NCI-H146 (cell line): Measurements from ENCODE around the gene TIGD1.
A peak's percentile ranks its signal among the peaks of the same experiment; 100 is the strongest.
"Not testable (repeated sequence)": the region's sequence is repeated elsewhere in the genome, so short reads cannot be mapped to it uniquely, and the experiment has no call there.

Experiments used
- DNase-seq: peaks from one replicate; lab custom pipeline; 2025; lab: John Stamatoyannopoulos, UW

Gene TIGD1

GRCh38 chr2:232539298-232540231 lies 10.8 kb downstream of the TIGD1 start, which contains the start of gene CHRNG:
Gene CHRNG, plus strand, starts transcription at chr2:232539692. Its CDS starts 56 bp downstream, at chr2:232539748.
- DNase-seq = no peak

GRCh38 chr2:232538671-232539070 lies 11.7 kb downstream of the TIGD1 start:
- DNase-seq = no peak

GRCh38 chr2:232537499-232537898 lies 12.9 kb downstream of the TIGD1 start:
- DNase-seq = no peak

- no peak for DNase-seq
Observed at GRCh38 chr2:232537079-232537478, 13.3 kb downstream of the TIGD1 start.

- DNase-seq = no peak
Observed at GRCh38 chr2:232535761-232536530, 14.4 kb downstream of the TIGD1 start.

GRCh38 chr2:232534940-232535651 lies 15.3 kb downstream of the TIGD1 start:
- DNase-seq = no peak

GRCh38 chr2:232533944-232534710 lies 16.2 kb downstream of the TIGD1 start:
- no peak for DNase-seq

GRCh38 chr2:232532821-232533220 lies 17.5 kb downstream of the TIGD1 start:
- DNase-seq = not testable (repeated sequence)

GRCh38 chr2:232532419-232532818 lies 17.9 kb downstream of the TIGD1 start:
- no peak for DNase-seq

GRCh38 chr2:232530626-232531260 lies 19.6 kb downstream of the TIGD1 start:
- no peak for DNase-seq

- no peak for DNase-seq
Observed at GRCh38 chr2:232529806-232530547, 20.4 kb downstream of the TIGD1 start.

- DNase-seq = no peak
Observed at GRCh38 chr2:232528746-232529460, 21.5 kb downstream of the TIGD1 start.

- DNase-seq = no peak
Observed at GRCh38 chr2:232527905-232528470, 22.4 kb downstream of the TIGD1 start.

GRCh38 chr2:232526372-232526941 lies 23.9 kb downstream of the TIGD1 start:
- DNase-seq = no peak

GRCh38 chr2:232525791-232526371 lies 24.5 kb downstream of the TIGD1 start, which contains the start of gene CHRND:
Gene CHRND, plus strand, starts transcription at chr2:232526160. Its CDS starts 56 bp downstream, at chr2:232526216.
- peak; percentile 34 for DNase-seq

- no peak for DNase-seq
Observed at GRCh38 chr2:232525199-232525598, 25.2 kb downstream of the TIGD1 start.

GRCh38 chr2:232524771-232525170 lies 25.6 kb downstream of the TIGD1 start:
- DNase-seq = no peak
